OCI-LY1 (cell line): ENCODE results near the gene BCL11A.

Experiments used
- CTCF ChIP-seq: fragments of 200-600 bp; sonication (generic), shearing (Covaris generic); IDR thresholded peaks from 2 replicates; pipeline ENCODE4 v1.5.1; 2017; ENCODE audit warnings: mild to moderate bottlenecking, antibody characterized with exemption, low read length, moderate library complexity, mixed read lengths
- EZH2 ChIP-seq: fragments of 200-600 bp; sonication (generic), shearing (Covaris generic); IDR thresholded peaks from 2 replicates; pipeline ENCODE4 v1.8.0; 2017; ENCODE audit warnings: borderline replicate concordance, mixed run types, mild to moderate bottlenecking, antibody characterized with exemption, low read length, moderate library complexity, mixed read lengths

DNA sequence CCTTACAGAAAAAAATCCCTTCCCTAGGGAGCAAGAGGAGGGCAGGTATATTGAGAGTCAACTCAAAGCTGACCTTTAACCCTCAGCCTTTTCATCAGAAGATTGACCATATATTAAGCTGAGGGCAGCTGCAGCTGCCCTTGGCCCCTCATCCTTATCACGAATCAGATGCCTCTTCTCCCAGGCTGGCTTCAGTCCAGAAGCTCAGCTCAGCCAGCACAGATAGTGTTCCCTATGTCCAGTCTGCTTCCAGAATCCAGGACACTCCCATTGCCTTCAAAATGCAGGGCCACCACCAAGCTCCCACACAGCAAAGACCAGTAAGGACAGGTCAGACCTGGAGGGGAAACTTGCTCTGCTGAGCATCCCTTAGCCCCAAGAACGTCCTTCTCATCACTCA, 146.1 kb downstream of the BCL11A start:
- no peak for TF ChIP-seq CTCF
- no peak for TF ChIP-seq EZH2
